ENCODE results near the gene MACROD1.

The MACROD1 gene

DNA sequence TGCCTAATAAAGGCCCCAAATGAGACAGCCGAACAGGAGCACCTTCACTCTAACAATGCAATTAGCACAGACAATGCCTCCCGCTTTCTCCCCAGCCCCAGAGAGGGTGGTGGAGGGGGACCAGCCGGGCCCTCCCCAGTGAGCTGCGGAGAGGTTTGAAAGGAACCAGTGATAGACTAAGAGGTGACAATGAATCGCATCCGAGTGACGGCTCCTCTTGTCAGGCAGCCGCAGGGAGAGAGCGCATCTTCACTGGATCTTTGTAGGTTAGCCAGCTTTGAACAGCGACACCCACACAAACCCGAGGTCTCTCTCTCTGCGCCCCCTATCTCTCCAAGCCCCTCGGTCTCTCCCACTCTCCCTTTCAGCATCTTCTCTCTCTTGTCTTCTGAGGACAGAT is 102.1 kb downstream of the MACROD1 start:
- DNase-seq (ENCODE audit: low spot score): no peak
- TF ChIP-seq, protein P1, sequence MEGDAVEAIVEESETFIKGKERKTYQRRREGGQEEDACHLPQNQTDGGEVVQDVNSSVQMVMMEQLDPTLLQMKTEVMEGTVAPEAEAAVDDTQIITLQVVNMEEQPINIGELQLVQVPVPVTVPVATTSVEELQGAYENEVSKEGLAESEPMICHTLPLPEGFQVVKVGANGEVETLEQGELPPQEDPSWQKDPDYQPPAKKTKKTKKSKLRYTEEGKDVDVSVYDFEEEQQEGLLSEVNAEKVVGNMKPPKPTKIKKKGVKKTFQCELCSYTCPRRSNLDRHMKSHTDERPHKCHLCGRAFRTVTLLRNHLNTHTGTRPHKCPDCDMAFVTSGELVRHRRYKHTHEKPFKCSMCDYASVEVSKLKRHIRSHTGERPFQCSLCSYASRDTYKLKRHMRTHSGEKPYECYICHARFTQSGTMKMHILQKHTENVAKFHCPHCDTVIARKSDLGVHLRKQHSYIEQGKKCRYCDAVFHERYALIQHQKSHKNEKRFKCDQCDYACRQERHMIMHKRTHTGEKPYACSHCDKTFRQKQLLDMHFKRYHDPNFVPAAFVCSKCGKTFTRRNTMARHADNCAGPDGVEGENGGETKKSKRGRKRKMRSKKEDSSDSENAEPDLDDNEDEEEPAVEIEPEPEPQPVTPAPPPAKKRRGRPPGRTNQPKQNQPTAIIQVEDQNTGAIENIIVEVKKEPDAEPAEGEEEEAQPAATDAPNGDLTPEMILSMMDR (IDR thresholded peaks at IDR 0.05; ENCODE audit: extremely low read depth, insufficient read depth, missing control alignments): no peak
- in situ Hi-C loops (cut with MboI; ENCODE audit: low pct_unique_long_range_greater_than_20kb, low sequenced_read_pairs, unreplicated experiment): no loop called here

DNA sequence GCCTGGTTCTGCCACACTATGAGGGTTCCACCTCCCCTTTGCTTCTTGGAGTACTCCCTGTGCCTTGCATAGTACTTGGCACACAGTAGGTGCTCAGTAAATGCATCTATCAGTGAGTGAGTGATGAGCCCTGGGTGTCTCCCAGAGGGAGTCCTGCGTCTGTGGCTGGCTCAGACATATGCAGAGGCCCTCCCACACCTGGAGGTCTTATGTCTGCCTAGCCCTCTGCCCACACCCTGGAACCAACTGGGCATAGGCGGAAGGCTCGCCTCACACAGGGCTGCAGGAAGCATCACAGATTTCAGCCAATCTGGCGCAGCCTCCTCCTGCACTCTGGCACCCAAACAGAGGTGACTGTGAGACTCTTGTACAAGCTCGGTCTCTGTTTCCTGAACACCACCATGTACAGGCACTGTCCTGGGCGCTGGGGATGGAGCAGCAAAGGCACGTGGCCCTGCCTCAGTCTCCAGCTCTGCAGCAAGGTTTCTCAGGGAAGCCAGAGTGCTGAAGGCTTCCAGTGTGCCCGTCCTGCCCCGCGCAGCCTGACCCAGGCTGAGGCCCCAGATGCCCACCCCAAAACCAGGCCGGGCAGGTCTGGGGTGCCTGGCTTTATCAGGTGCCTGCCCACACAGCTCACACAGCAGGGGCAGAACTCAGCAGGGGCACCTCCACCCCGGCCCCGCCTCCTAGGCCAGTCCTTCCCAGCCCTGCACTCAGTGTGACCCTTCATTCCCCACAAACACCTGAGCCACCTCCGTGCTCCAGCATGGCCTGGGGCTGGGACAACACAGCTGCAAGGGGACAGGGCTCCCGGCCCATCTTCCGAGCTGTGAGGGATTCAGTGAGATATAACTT is 103.5 kb downstream of the MACROD1 start:
- TF ChIP-seq, protein P1 (IDR thresholded peaks at IDR 0.05; ENCODE audit: extremely low read depth, insufficient read depth, missing control alignments): no peak
- in situ Hi-C loops (cut with MboI; ENCODE audit: low pct_unique_long_range_greater_than_20kb, low sequenced_read_pairs, unreplicated experiment): no loop called here
- DNase-seq (ENCODE audit: low spot score): no peak

- TF ChIP-seq, protein P1 (IDR thresholded peaks at IDR 0.05; ENCODE audit: extremely low read depth, insufficient read depth, missing control alignments): no peak
- DNase-seq (ENCODE audit: low spot score): peak; percentile 91
- in situ Hi-C loops (cut with MboI; ENCODE audit: low pct_unique_long_range_greater_than_20kb, low sequenced_read_pairs, unreplicated experiment): no loop called here
Observed at GRCh38 chr11:64060861-64061444, 105.0 kb downstream of the MACROD1 start.

DNA sequence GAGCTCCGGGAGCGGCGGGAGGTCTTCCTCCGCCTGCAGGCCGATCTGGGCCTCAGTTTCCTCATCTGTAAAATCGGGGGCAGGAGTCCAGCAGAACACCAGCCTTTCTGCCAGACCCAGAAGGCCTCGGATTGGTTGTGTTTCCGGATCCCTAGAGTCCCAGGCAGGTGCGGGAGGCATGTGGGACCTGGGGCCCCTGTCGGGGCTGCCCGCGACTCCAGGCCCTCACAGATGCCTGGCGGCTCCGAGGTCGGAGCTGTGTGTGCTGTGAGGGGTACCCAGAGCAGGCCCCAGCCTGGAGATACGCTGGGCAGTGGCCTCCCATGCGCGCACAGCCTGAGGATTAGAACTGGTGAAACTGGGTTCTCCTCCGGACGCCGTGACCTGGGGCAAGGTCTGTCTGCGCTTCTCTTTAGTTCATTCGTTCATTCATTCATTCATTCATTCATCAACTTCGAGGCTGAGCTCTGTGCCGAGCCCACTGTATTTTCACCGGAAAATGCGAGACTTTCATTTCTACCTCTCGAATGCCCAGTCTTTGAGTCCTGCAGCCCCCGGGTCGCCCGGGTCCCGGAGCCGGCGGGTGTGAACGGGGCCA is 105.6 kb downstream of the MACROD1 start:
- no peak for DNase-seq (ENCODE audit: low spot score)
- in situ Hi-C loops (cut with MboI; ENCODE audit: low pct_unique_long_range_greater_than_20kb, low sequenced_read_pairs, unreplicated experiment): no loop called here
- TF ChIP-seq, protein P1 (IDR thresholded peaks at IDR 0.05; ENCODE audit: extremely low read depth, insufficient read depth, missing control alignments): no peak

GRCh38 chr11:64059339-64060140 is 106.4 kb downstream of the MACROD1 start:
- DNase-seq (ENCODE audit: low spot score): no peak
- TF ChIP-seq, protein P1 (IDR thresholded peaks at IDR 0.05; ENCODE audit: extremely low read depth, insufficient read depth, missing control alignments): no peak
- in situ Hi-C loops (cut with MboI; ENCODE audit: low pct_unique_long_range_greater_than_20kb, low sequenced_read_pairs, unreplicated experiment): no loop called here

- TF ChIP-seq, protein P1 (IDR thresholded peaks at IDR 0.05; ENCODE audit: extremely low read depth, insufficient read depth, missing control alignments): no peak
- in situ Hi-C loops (cut with MboI; ENCODE audit: low pct_unique_long_range_greater_than_20kb, low sequenced_read_pairs, unreplicated experiment): no loop called here
- DNase-seq (ENCODE audit: low spot score): no peak
Observed at GRCh38 chr11:64058494-64058893, 107.4 kb downstream of the MACROD1 start.
